ENCODE results near the gene NECAB3. TPM values are rescaled to one million over a fixed set of nuclear protein-coding genes. Genes with fewer than 3 reads are reported as not detected.

The NECAB3 gene
- polyA plus RNA-seq, 1 of the 3 experiments (the other 2 are of a cell fraction): 20.1 TPM

GRCh38 chr20:33693289-33693688, 19.1 kb upstream of the NECAB3 start:
- Histone ChIP-seq H3K9me3 (no peaks in the 10 kb centered on the region), H3K4me2 (no peak overlapping the region), H3K79me2 (ENCODE audit: insufficient read depth) (no peaks in the 10 kb centered on the region), H3K4me1 (ENCODE audit: control insufficient read depth in 1 of 2, insufficient read depth in 2 of 2, low read depth in 1 of 2, low read length in 1 of 2) (peaks cover 4 to 21% of the 10 kb centered on the region in 2 experiments; a peak in 3 of 4 replicates), H4K20me1 (ENCODE audit: insufficient read depth) (no peaks in the 10 kb centered on the region), H3K4me3 (ENCODE audit: low read depth in 2 of 2, low read length in 1 of 2) (no peak overlapping the region), H3K9me2 (no peaks in the 10 kb centered on the region), H2AFZ (ENCODE audit: low read depth) (no peak overlapping the region), H3K36me3 (replicated peaks in 1 of 2; ENCODE audit: control insufficient read depth in 1 of 2, insufficient read depth in 2 of 2, low read length in 1 of 2) (no peaks in the 10 kb centered on the region), H3F3A (replicated peaks; ENCODE audit: insufficient read depth) (peaks cover 11% of the 10 kb centered on the region), H3K27me3 (ENCODE audit: insufficient read depth) (no peaks in the 10 kb centered on the region), H3K9ac (no peak overlapping the region), H3K27ac (ENCODE audit: low read depth in 2 of 2, low read length in 1 of 2) (no peak overlapping the region)
- ChIA-PET CTCF (interaction anchor here (0.5 to 1.0 kb wide), 7 partner anchors 11 to 348 kb away, joined by 3 read pairs; no protein-coding TSS in a partner anchor), POLR2A (no interaction called here)
- TF ChIP-seq TAF1 (IDR thresholded peaks at IDR 0.05; ENCODE audit: borderline replicate concordance, low read depth, low read length) (no peak), MXI1 (IDR thresholded peaks at IDR 0.05; ENCODE audit: low read depth, low read length) (peak; percentile 37; the same call in 1 of the 2 replicates), EZH2phosphoT487 (IDR thresholded peaks at IDR 0.05; ENCODE audit: borderline replicate concordance, low read depth) (no peak)
- 76% methylated on average over 5 of the region's 5 CpGs for WGBS (ENCODE audit: low lambda C conversion rate)
- DNase-seq: no peak

GRCh38 chr20:33689973-33690372, 15.7 kb upstream of the NECAB3 start:
- H3K27ac ChIP-seq (ENCODE audit: low read depth in 2 of 2, low read length in 1 of 2): no peak overlapping the region
- H2AFZ ChIP-seq (ENCODE audit: low read depth): 0 out of 2 replicates have a peak overlapping the region, but pooled peaks have one; percentile 0
- H3K27me3 ChIP-seq (ENCODE audit: insufficient read depth): no peaks in the 10 kb centered on the region
- no peaks in the 10 kb centered on the region for H3K9me2 ChIP-seq
- POLR2A ChIA-PET: no interaction called here
- no peak for DNase-seq
- H3K36me3 ChIP-seq (replicated peaks in 1 of 2; ENCODE audit: control insufficient read depth in 1 of 2, insufficient read depth in 2 of 2, low read length in 1 of 2): no peaks in the 10 kb centered on the region
- WGBS (ENCODE audit: low lambda C conversion rate): 32% methylated on average over 4 of the region's 4 CpGs
- no peak overlapping the region for H3K4me3 ChIP-seq (ENCODE audit: low read depth in 2 of 2, low read length in 1 of 2)
- no peaks in the 10 kb centered on the region for H4K20me1 ChIP-seq (ENCODE audit: insufficient read depth)
- H3K9me3 ChIP-seq: no peaks in the 10 kb centered on the region
- no peak overlapping the region for H3K9ac ChIP-seq
- no peak for TF ChIP-seq TCF12 (IDR thresholded peaks at IDR 0.05)
- TF ChIP-seq EZH2phosphoT487 (IDR thresholded peaks at IDR 0.05; ENCODE audit: borderline replicate concordance, low read depth): no peak
- TF ChIP-seq YY1 (IDR thresholded peaks at IDR 0.05; ENCODE audit: low read depth): no peak
- 0 out of 2 replicates have a peak, but pooled peaks have one; percentile 16 for TF ChIP-seq JUND (IDR thresholded peaks at IDR 0.05)
- H3K4me1 ChIP-seq (ENCODE audit: control insufficient read depth in 1 of 2, insufficient read depth in 2 of 2, low read depth in 1 of 2, low read length in 1 of 2): peaks cover 4 to 20% of the 10 kb centered on the region in 2 experiments; a peak in 2 of 4 replicates
- H3K4me2 ChIP-seq: 0 out of 2 replicates have a peak overlapping the region, but pooled peaks have one; percentile 2
- CTCF ChIA-PET: interaction anchor here (1.4 kb wide), 1 partner anchor 22 kb away, joined by 4 read pairs; no protein-coding TSS in a partner anchor
- peaks cover 6% of the 10 kb centered on the region; the same call in 1 of the 2 replicates for H3K79me2 ChIP-seq (ENCODE audit: insufficient read depth)
- no peaks in the 10 kb centered on the region for H3F3A ChIP-seq (replicated peaks; ENCODE audit: insufficient read depth)

DNA sequence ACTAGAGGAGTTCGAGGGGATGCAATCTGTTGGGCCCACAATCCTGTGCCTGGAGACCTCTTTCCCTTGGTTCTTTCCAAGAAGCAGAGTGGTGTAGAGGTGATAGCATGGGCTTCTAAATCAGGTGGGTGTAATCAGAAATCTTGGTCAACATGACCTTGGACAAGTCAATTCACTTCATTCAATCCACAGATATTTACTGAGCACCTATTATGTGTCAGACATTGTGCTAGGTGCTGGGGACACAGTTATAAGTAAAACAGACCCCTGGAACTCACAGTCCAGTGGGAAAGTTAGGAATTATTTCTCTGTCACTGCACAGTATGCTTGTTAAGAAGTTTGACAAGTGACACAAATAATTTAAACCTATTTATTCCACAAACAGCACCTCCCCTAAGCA, 15.3 kb upstream of the NECAB3 start:
- ChIA-PET POLR2A (no interaction called here), CTCF (no interaction called here)
- no peaks in the 10 kb centered on the region for H3K9me3 ChIP-seq
- peaks cover 11% of the 10 kb centered on the region for H3K79me2 ChIP-seq (ENCODE audit: insufficient read depth)
- H3K9me2 ChIP-seq: no peaks in the 10 kb centered on the region
- no peak overlapping the region for H3K27ac ChIP-seq (ENCODE audit: low read depth in 2 of 2, low read length in 1 of 2)
- H3K36me3 ChIP-seq (replicated peaks in 1 of 2; ENCODE audit: control insufficient read depth in 1 of 2, insufficient read depth in 2 of 2, low read length in 1 of 2): no peaks in the 10 kb centered on the region
- DNase-seq: no peak
- no peak overlapping the region for H3K9ac ChIP-seq
- H4K20me1 ChIP-seq (ENCODE audit: insufficient read depth): no peaks in the 10 kb centered on the region; the same call in 1 of the 2 replicates
- no peak overlapping the region for H2AFZ ChIP-seq (ENCODE audit: low read depth)
- peaks cover 7 to 25% of the 10 kb centered on the region in 2 experiments; a peak in 2 of 4 replicates for H3K4me1 ChIP-seq (ENCODE audit: control insufficient read depth in 1 of 2, insufficient read depth in 2 of 2, low read depth in 1 of 2, low read length in 1 of 2)
- WGBS (ENCODE audit: low lambda C conversion rate): 100% methylated on average over 1 of the region's 1 CpG
- no peaks in the 10 kb centered on the region for H3K27me3 ChIP-seq (ENCODE audit: insufficient read depth)
- no peak for TF ChIP-seq TCF12 (IDR thresholded peaks at IDR 0.05)
- TF ChIP-seq, protein P1, sequence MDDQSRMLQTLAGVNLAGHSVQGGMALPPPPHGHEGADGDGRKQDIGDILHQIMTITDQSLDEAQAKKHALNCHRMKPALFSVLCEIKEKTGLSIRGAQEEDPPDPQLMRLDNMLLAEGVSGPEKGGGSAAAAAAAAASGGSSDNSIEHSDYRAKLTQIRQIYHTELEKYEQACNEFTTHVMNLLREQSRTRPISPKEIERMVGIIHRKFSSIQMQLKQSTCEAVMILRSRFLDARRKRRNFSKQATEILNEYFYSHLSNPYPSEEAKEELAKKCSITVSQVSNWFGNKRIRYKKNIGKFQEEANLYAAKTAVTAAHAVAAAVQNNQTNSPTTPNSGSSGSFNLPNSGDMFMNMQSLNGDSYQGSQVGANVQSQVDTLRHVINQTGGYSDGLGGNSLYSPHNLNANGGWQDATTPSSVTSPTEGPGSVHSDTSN (IDR thresholded peaks at IDR 0.05): no peak
- no peak for TF ChIP-seq FOSL2 (IDR thresholded peaks at IDR 0.05; ENCODE audit: borderline replicate concordance, low read depth)
- TF ChIP-seq REST (IDR thresholded peaks at IDR 0.05; ENCODE audit: low read depth, low read length): no peak
- no peak for TF ChIP-seq GABPA (IDR thresholded peaks at IDR 0.05; ENCODE audit: low read depth)
- no peak for TF ChIP-seq POLR2AphosphoS5 (IDR thresholded peaks at IDR 0.05; ENCODE audit: low read depth, low read length)
- TF ChIP-seq ZBTB33 (IDR thresholded peaks at IDR 0.05; ENCODE audit: borderline replicate concordance, low read depth): no peak
- no peak for TF ChIP-seq RAD21 (IDR thresholded peaks at IDR 0.05; ENCODE audit: low read length)
- no peaks in the 10 kb centered on the region for H3F3A ChIP-seq (replicated peaks; ENCODE audit: insufficient read depth)
- H3K4me3 ChIP-seq (ENCODE audit: low read depth in 2 of 2, low read length in 1 of 2): no peak overlapping the region
- 0 out of 2 replicates have a peak overlapping the region, but pooled peaks have one; percentile 2 for H3K4me2 ChIP-seq
